K562 (cell line): ENCODE measurements around the gene AAMP. TPM values are rescaled to one million over a fixed set of nuclear protein-coding genes. Genes with fewer than 3 reads are reported as not detected.

Experiments used
- CHCHD3 ChIP-seq: fragments of 250-450 bp; sonication (Bioruptor Pico); IDR thresholded peaks from 2 replicates; pipeline ENCODE4 v2.1.2; 2022; ENCODE audit warnings: mild to moderate bottlenecking
- CTCF ChIP-seq, 3 experiments: IDR thresholded peaks in 2 of 3; conservative IDR thresholded peaks in 1 of 3; 2 replicates each; pipeline ENCODE4 v1.5.1; 2011 to 2012; ENCODE audit warnings: low read length in 3 of 3, mild to moderate bottlenecking in 3 of 3, control low read depth in 2 of 3, improper control_type of control experiment in 1 of 3, inconsistent platforms in 1 of 3, low read depth in 1 of 3, mixed read lengths in 1 of 3, moderate library complexity in 1 of 3; ENCODE audit not compliant: insufficient read depth in 2 of 3
- DNMT1 ChIP-seq: fragments of 450-650 bp; IDR thresholded peaks from 2 replicates; pipeline ENCODE4 v1.6.1; 2016; ENCODE audit warnings: antibody characterized with exemption, mild to moderate bottlenecking
- ETV5 ChIP-seq: sonication (generic); formaldehyde crosslinking; IDR thresholded peaks from 2 replicates; pipeline ENCODE4 v1.4.0; 2020; ENCODE audit warnings: low read depth, mild to moderate bottlenecking, missing genetic modification reagents
- FOXP1 ChIP-seq: sonication (generic); formaldehyde crosslinking; IDR thresholded peaks from 2 replicates; pipeline ENCODE4 v1.8.0; 2022; ENCODE audit warnings: mild to moderate bottlenecking, missing genetic modification reagents
- L3MBTL2 ChIP-seq: fragments of 450-650 bp; IDR thresholded peaks from 2 replicates; pipeline ENCODE4 v1.6.1; 2016; ENCODE audit warnings: mild to moderate bottlenecking, moderate library complexity
- MTA1 ChIP-seq: fragments of 450-650 bp; IDR thresholded peaks from 2 replicates; pipeline ENCODE4 v1.6.1; 2017; ENCODE audit warnings: borderline replicate concordance
- NFE2 ChIP-seq: IDR thresholded peaks from 2 replicates; pipeline ENCODE4 v1.6.1; 2014; ENCODE audit warnings: antibody characterized with exemption, low read depth
- NR0B1 ChIP-seq: fragments of 450-650 bp; IDR thresholded peaks from one replicate; pipeline ENCODE4 v1.6.1; 2018; ENCODE audit warnings: mild to moderate bottlenecking, moderate library complexity; ENCODE audit not compliant: partially characterized antibody
- PHF8 ChIP-seq: fragments of 200-600 bp; sonication (generic); IDR thresholded peaks from 2 replicates; pipeline ENCODE4 v1.6.1; 2012; ENCODE audit warnings: mixed run types, mild to moderate bottlenecking, inconsistent platforms, low read length, moderate library complexity, borderline replicate concordance
- POLR2G ChIP-seq: fragments of 200-400 bp; formaldehyde crosslinking; IDR thresholded peaks from 2 replicates; pipeline ENCODE4 v1.6.1; 2017; ENCODE audit warnings: low read depth, mild to moderate bottlenecking, antibody characterized with exemption, low read length, moderate library complexity
- RBM17 ChIP-seq: fragments of 200-400 bp; formaldehyde crosslinking; IDR thresholded peaks from 2 replicates; pipeline ENCODE4 v1.6.1; 2017; ENCODE audit warnings: low read depth, mild to moderate bottlenecking, low read length, borderline replicate concordance
- SNIP1 ChIP-seq: fragments of 450-650 bp; IDR thresholded peaks from 2 replicates; pipeline ENCODE4 v1.7.1; 2017; ENCODE audit warnings: low read depth, mild to moderate bottlenecking
- ZNF212 ChIP-seq: fragments of 450-650 bp; formaldehyde crosslinking; IDR thresholded peaks from 2 replicates; pipeline ENCODE4 v1.4.0; 2020; ENCODE audit warnings: mild to moderate bottlenecking
- ZNF57 ChIP-seq: fragments of 450-650 bp; formaldehyde crosslinking; IDR thresholded peaks from 2 replicates; pipeline ENCODE4 v1.4.0; 2020; ENCODE audit warnings: mild to moderate bottlenecking, moderate library complexity
- polyA plus RNA-seq, 8 experiments: library from polyadenylated mRNA; depleted of rRNA in 4 of 8; stranded (reverse) in 5 of 8; unstranded in 3 of 8; fragments of >200 nt; fragmentation: Nextera tagmentation in 2 of 8; fragmentation: Illumina TruSeq in 1 of 8; extraction: Ambion mirVana in 2 of 8; extraction: Trizol in 1 of 8; gene quantifications; 2 replicates each; pipeline versions ENCODE4 v1.2.1 to v1.2.3, GENCODE V29; 2011 to 2014; ENCODE audit warnings: inconsistent platforms in 1 of 8, missing spikeins in 1 of 8
- total RNA-seq, 7 experiments: library from RNA; depleted of rRNA in 6 of 7; stranded (reverse); fragments of >200 nt in 6 of 7; fragmentation: Illumina TruSeq in 2 of 7; extraction: Trizol in 2 of 7; gene quantifications; 2 replicates each; pipeline versions ENCODE4 v1.2.1 to v1.2.3, GENCODE V29; 2011 to 2021; ENCODE audit warnings: low replicate concordance in 1 of 7
- TF ChIP-seq, protein P1 (sequence below): sonication (generic); formaldehyde crosslinking; IDR thresholded peaks from 2 replicates; pipeline ENCODE4 v1.9.0; 2022; ENCODE audit warnings: mild to moderate bottlenecking, missing genetic modification reagents
- TF ChIP-seq, protein P2 (sequence below): fragments of 450-650 bp; IDR thresholded peaks from 2 replicates; pipeline ENCODE4 v1.6.1; 2014; ENCODE audit warnings: low read depth, mild to moderate bottlenecking, moderate library complexity, borderline replicate concordance
- TF ChIP-seq, protein P3 (sequence below): fragments of 450-650 bp; IDR thresholded peaks from 2 replicates; pipeline ENCODE4 v1.6.1; 2017; ENCODE audit warnings: antibody characterized with exemption, mild to moderate bottlenecking

The AAMP gene
- total and polyA plus RNA-seq, 9 of the 15 experiments (the other 6 are each of a cell fraction or from before 2014, with no cell fraction given), result 5.7 to 197 (median 94.1) TPM

DNA sequence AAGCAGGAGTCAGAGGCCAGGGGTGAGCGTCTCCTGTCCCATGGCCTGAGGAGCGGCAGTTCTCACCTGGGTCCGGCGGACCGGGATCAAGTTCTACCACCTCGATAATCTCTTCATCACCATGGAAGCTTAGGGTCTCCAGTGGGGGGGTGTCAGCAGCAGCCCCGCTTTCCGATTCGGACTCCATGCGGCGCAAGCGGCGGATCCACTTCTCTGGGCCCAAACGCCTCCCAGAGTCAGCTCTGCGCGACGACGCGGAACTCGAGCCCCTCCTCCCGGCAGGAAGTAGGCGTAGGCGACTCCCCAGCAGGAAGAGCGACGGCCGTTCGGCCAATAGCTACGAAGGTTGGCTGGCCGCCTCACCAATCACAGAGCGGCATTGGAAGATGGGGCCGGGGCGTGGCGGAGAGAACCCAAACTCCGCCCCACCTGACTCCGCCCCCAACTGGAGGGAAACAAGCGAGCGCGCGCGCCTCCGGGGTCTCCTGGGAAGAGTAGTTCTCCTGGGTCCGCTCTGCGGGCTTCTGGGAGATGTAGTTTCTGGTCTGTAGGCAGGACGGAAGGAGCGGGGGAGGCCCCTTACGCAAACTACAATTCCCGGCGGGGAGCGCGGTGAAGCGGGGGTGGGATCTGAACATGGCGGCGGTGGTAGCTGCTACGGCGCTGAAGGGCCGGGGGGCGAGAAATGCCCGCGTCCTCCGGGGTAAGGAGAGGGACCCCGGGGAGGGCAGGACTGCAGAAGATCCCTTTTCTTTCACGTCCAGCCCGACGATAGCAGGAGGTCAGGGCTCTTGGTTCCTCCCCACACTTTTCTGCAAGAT lies at the start of gene AAMP, which contains the start of gene PNKD (continued):
- TF ChIP-seq POLR2G (peak; percentile 89), CHCHD3 (no peak), ZNF57 (CRISPR knock-in tag) (no peak), DNMT1 (no peak), NR0B1 (no peak), RBM17 (no peak), NFE2 (no peak), ETV5 (CRISPR knock-in tag) (no peak; the same call in 1 of the 2 replicates), FOXP1 (CRISPR knock-in tag) (peak; percentile 68; the same call in 1 of the 2 replicates), L3MBTL2 (peak; percentile 39), PHF8 (peak; percentile 77; the same call in 1 of the 2 replicates), CTCF (IDR thresholded peaks at IDR 0.05 in 2 of 3, conservative IDR thresholded peaks at IDR 0.05 in 1 of 3; ENCODE audit: insufficient read depth in 2 of 3, low read depth in 1 of 3, low read length in 3 of 3) (peak in 2 of 3 experiments; percentile 25 to 37; a peak in 3 of 6 replicates), ZNF212 (CRISPR knock-in tag) (no peak), SNIP1 (no peak), MTA1 (0 out of 2 replicates have a peak, but pooled peaks have one; percentile 40)
- TF ChIP-seq, protein P1, sequence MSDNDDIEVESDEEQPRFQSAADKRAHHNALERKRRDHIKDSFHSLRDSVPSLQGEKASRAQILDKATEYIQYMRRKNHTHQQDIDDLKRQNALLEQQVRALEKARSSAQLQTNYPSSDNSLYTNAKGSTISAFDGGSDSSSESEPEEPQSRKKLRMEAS, result peak; percentile 69
- TF ChIP-seq, protein P2, sequence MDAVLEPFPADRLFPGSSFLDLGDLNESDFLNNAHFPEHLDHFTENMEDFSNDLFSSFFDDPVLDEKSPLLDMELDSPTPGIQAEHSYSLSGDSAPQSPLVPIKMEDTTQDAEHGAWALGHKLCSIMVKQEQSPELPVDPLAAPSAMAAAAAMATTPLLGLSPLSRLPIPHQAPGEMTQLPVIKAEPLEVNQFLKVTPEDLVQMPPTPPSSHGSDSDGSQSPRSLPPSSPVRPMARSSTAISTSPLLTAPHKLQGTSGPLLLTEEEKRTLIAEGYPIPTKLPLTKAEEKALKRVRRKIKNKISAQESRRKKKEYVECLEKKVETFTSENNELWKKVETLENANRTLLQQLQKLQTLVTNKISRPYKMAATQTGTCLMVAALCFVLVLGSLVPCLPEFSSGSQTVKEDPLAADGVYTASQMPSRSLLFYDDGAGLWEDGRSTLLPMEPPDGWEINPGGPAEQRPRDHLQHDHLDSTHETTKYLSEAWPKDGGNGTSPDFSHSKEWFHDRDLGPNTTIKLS, result peak; percentile 93
- TF ChIP-seq, protein P3, sequence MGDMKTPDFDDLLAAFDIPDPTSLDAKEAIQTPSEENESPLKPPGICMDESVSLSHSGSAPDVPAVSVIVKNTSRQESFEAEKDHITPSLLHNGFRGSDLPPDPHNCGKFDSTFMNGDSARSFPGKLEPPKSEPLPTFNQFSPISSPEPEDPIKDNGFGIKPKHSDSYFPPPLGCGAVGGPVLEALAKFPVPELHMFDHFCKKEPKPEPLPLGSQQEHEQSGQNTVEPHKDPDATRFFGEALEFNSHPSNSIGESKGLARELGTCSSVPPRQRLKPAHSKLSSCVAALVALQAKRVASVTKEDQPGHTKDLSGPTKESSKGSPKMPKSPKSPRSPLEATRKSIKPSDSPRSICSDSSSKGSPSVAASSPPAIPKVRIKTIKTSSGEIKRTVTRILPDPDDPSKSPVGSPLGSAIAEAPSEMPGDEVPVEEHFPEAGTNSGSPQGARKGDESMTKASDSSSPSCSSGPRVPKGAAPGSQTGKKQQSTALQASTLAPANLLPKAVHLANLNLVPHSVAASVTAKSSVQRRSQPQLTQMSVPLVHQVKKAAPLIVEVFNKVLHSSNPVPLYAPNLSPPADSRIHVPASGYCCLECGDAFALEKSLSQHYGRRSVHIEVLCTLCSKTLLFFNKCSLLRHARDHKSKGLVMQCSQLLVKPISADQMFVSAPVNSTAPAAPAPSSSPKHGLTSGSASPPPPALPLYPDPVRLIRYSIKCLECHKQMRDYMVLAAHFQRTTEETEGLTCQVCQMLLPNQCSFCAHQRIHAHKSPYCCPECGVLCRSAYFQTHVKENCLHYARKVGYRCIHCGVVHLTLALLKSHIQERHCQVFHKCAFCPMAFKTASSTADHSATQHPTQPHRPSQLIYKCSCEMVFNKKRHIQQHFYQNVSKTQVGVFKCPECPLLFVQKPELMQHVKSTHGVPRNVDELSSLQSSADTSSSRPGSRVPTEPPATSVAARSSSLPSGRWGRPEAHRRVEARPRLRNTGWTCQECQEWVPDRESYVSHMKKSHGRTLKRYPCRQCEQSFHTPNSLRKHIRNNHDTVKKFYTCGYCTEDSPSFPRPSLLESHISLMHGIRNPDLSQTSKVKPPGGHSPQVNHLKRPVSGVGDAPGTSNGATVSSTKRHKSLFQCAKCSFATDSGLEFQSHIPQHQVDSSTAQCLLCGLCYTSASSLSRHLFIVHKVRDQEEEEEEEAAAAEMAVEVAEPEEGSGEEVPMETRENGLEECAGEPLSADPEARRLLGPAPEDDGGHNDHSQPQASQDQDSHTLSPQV, result 0 out of 2 replicates have a peak, but pooled peaks have one; percentile 62
